IgD-negative memory B cell (primary cell): ENCODE results near the gene MOAP1. TPM values are rescaled to one million over a fixed set of nuclear protein-coding genes. Genes with fewer than 3 reads are reported as not detected.
"Not testable (repeated sequence)": the region's sequence is repeated elsewhere in the genome, so short reads cannot be mapped to it uniquely, and the experiment has no call there.

Experiments used
- H3K27ac Mint-ChIP-seq, 3 donors: one replicate each; pipeline ENCODE4 v1.8.0; 2020 to 2022; ENCODE audit warnings: mild to moderate bottlenecking in 3 of 3, mixed read lengths in 3 of 3, moderate library complexity in 1 of 3
- H3K27me3 Mint-ChIP-seq: one replicate; pipeline ENCODE4 v1.8.0; 2021; ENCODE audit warnings: mixed read lengths
- H3K36me3 Mint-ChIP-seq: one replicate; pipeline ENCODE4 v1.8.0; 2020; ENCODE audit warnings: mild to moderate bottlenecking, mixed read lengths
- H3K4me1 Mint-ChIP-seq, 3 donors: one replicate each; pipeline ENCODE4 v1.8.0; 2020 to 2022; ENCODE audit warnings: mixed read lengths in 3 of 3, mild to moderate bottlenecking in 1 of 3
- H3K4me3 Mint-ChIP-seq, 4 donors: one replicate each; pipeline ENCODE4 v1.8.0; 2020 to 2022; ENCODE audit warnings: mild to moderate bottlenecking in 4 of 4, mixed read lengths in 4 of 4, moderate library complexity in 3 of 4
- H3K9me3 Mint-ChIP-seq, 3 donors: one replicate each; pipeline ENCODE4 v1.8.0; 2020 to 2021; ENCODE audit warnings: mixed read lengths in 3 of 3, mild to moderate bottlenecking in 1 of 3
- polyA plus RNA-seq: library from polyadenylated mRNA; unstranded; fragments of 300-500 nt; fragmentation: Illumina TruSeq; gene quantifications from one replicate; pipeline ENCODE4 v1.2.3, GENCODE V29; 2021

MOAP1 gene
- polyA plus RNA-seq, 1 donor from 2014 or later, result 53.8 TPM

GRCh38 chr14:93206793-93207467 lies 22.2 kb upstream of the MOAP1 start, which contains the start of the genes GON7 and UBR7:
Gene GON7 (minus strand): TSS chr14:93207065. CDS start chr14:93207037, 28 bp downstream.
Gene UBR7 (plus strand): TSS chr14:93207256. CDS start chr14:93207292, 36 bp downstream.
- Mint-ChIP-seq H3K27me3 (no peaks in the 10 kb centered on the region), H3K36me3 (peaks cover 4% of the 10 kb centered on the region), H3K4me1 (peaks cover 42 to 45% (median 43%) of the 10 kb centered on the region in 3 donors), H3K27ac (peak within 1 kb of the TSS; percentile 94 to 98 (median 95)), H3K4me3 (peak within 1 kb of the TSS; percentile 96 to 100 (median 98)), H3K9me3 (no peaks in the 10 kb centered on the region)

DNA sequence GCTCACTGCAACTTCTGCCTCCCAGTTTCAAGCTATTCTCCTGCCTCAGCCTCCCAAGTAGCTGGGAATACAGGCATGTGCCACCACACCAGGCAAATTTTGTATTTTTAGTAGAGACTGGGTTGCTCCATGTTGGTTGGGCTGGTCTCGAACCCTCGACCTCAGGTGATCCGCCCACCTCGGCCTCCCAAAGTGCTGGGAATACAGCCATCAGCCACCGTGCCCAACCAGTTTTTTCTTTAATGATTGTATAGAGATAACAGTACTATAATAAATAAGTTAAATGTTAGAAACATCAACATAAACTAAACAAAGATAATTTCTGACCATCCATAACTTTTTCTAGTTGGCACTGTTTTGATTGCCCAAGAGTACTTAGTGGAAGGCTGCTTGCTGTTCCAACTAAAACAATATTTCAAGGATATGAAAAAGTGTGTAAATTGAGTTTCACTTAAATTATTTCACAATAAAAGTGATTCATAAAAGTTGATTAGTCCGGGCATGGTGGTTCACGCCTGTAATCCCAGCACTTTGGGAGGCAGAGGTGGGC lies 16.5 kb upstream of the MOAP1 start:
- no peak overlapping the region for H3K4me3 Mint-ChIP-seq
- no peaks in the 10 kb centered on the region for H3K27me3 Mint-ChIP-seq
- H3K9me3 Mint-ChIP-seq, result no peaks in the 10 kb centered on the region
- H3K4me1 Mint-ChIP-seq, result peaks cover 15 to 20% (median 18%) of the 10 kb centered on the region in 3 donors
- peak overlapping the region in 1 of 3 donors; percentile 16 for H3K27ac Mint-ChIP-seq
- no peaks in the 10 kb centered on the region for H3K36me3 Mint-ChIP-seq

DNA sequence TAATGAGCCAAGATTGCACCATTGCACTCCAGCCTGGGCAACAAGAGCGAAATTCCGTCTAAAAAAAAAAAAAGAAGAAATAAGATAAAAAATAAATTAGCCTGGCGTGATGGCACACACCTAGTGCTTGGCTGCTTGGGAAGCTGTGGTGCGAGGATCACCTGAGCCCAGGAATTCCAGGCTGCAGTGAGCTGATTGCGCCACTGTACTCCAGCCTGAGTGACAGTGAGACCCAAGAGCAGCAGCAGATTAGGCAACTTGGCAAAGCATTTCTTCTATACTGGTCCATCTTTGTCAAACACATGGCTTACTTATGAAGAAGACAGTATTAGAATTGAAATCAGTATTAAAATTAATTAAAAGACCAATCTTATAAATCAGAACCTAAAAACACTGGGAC lies 15.9 kb upstream of the MOAP1 start:
- Mint-ChIP-seq H3K9me3 (no peaks in the 10 kb centered on the region), H3K4me1 (peaks cover 9 to 15% (median 13%) of the 10 kb centered on the region in 3 donors), H3K27me3 (no peaks in the 10 kb centered on the region), H3K4me3 (no peak overlapping the region), H3K36me3 (no peaks in the 10 kb centered on the region), H3K27ac (no peak overlapping the region)

DNA sequence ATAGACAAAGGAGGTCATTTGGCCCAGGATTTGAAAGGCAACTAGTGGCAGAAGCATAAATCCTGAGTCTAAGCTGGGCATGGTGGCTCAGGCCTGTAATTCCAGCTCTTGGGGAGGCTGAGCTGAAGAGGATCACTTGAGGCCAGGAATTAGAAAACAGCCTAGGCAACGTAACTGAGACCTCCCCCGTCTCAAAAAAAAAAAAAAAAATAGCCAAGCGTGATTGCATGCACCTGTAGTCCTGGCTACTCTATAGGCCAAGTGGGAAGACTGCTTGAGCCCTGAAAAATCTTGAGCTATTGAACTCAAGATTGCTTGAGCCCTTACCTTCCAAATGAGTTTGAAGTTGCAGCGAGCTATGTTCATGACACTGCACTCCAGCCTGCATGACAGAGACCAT lies 14.3 kb upstream of the MOAP1 start:
- peaks cover 3% of the 10 kb centered on the region for H3K36me3 Mint-ChIP-seq
- peaks cover 1 to 3% (median 3%) of the 10 kb centered on the region in 3 donors for H3K4me1 Mint-ChIP-seq
- H3K27me3 Mint-ChIP-seq, result no peaks in the 10 kb centered on the region
- no peaks in the 10 kb centered on the region for H3K9me3 Mint-ChIP-seq
- H3K4me3 Mint-ChIP-seq, result no peak overlapping the region
- no peak overlapping the region for H3K27ac Mint-ChIP-seq

DNA sequence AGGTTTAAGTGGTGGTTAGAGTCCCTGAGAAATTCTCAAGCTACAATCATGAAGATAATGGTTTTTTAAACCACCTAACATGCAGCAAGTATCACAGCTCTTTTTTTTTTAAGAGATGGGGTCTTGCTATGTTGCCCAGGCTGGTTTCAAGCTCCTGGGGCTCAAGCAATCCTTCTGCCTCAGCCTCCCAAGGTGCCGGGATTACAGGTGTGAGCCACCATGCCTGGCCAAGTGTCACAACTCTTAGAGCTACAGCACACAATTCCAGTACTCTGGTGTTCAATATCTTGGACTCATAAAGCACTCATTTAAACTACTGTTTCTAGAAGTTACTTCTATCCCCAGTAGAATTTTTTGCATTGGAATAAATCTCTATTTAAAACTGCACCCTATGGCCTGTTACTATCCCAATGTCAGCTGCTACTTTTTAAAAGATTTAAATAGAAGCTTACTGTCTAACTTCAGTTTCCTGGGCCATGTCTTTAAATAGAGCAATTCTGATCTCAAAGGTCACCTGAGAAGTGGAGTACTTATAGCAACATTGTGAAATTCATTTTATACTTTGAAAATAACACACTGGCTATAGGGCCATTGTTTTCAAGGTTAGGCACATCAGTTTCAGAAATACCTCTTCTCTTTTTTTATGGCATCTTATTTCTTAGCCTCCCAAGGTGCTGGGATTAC lies 10.8 kb upstream of the MOAP1 start:
- H3K9me3 Mint-ChIP-seq, result no peaks in the 10 kb centered on the region
- H3K36me3 Mint-ChIP-seq, result peaks cover 4% of the 10 kb centered on the region
- H3K27ac Mint-ChIP-seq, result no peak overlapping the region
- H3K4me3 Mint-ChIP-seq, result no peak overlapping the region
- peaks cover 0 to 2% (median 0%) of the 10 kb centered on the region in 3 donors for H3K4me1 Mint-ChIP-seq
- no peaks in the 10 kb centered on the region for H3K27me3 Mint-ChIP-seq

- Mint-ChIP-seq H3K9me3 (no peaks in the 10 kb centered on the region), H3K36me3 (no peaks in the 10 kb centered on the region), H3K4me1 (peaks cover 21 to 33% (median 29%) of the 10 kb centered on the region in 3 donors), H3K27ac (peak overlapping the region in 2 of 3 donors; percentile 93 to 97), H3K4me3 (peak overlapping the region in 1 of 4 donors; percentile 93), H3K27me3 (no peaks in the 10 kb centered on the region)
Measured at GRCh38 chr14:93186956-93187355, 2.3 kb upstream of the MOAP1 start.

DNA sequence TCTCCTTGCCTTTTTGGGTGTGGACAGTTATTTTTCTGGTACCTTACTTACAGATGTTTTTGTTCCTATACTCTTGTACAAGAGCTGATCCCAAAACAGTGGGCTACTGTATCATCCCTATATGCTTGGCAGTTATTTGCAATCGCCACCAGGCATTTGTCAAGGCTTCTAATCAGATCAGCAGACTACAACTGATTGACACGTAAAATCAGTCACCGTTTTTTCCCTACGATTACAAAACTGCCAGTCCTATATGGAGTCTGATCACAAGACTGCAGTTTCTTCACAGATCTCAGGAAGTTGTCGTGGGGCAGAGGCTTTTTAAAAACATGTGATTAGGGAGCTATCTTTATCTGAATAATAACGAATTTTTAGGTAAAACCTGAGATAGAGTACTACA lies 1.8 kb upstream of the MOAP1 start:
- H3K27me3 Mint-ChIP-seq, result no peaks in the 10 kb centered on the region
- peak overlapping the region in 3 of 4 donors; percentile 39 to 93 (median 43) for H3K4me3 Mint-ChIP-seq
- no peaks in the 10 kb centered on the region for H3K36me3 Mint-ChIP-seq
- peaks cover 24 to 35% (median 29%) of the 10 kb centered on the region in 3 donors for H3K4me1 Mint-ChIP-seq
- H3K9me3 Mint-ChIP-seq, result no peaks in the 10 kb centered on the region
- H3K27ac Mint-ChIP-seq, result peak overlapping the region; percentile 71 to 97 (median 93)

DNA sequence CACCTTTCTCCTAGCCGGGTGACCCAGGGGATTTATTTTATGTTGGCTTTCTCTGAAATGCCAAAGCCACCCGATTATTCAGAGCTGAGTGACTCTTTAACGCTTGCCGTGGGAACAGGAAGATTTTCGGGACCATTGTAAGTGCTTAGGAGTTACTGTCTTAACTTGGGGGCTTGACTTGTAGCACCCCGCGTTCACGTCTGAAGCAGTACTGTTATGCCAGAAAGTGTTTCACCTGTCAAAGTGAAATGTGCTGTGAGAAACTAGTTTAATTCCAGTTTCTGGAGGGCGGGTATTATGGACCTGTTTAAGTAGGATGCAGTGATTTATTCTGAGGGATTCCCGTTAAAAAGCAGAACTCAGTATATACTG lies 638 bp upstream of the MOAP1 start:
- Mint-ChIP-seq H3K27me3 (no peaks in the 10 kb centered on the region), H3K27ac (peak overlapping the region; percentile 93 to 97 (median 97)), H3K36me3 (no peaks in the 10 kb centered on the region), H3K4me3 (peak overlapping the region; percentile 93 to 97 (median 94)), H3K9me3 (no peaks in the 10 kb centered on the region), H3K4me1 (peaks cover 24 to 33% (median 29%) of the 10 kb centered on the region in 3 donors)

- Mint-ChIP-seq H3K27me3 (no peaks in the 10 kb centered on the region), H3K4me3 (peak overlapping the region; percentile 86 to 93 (median 90)), H3K9me3 (no peaks in the 10 kb centered on the region), H3K36me3 (no peaks in the 10 kb centered on the region), H3K4me1 (peaks cover 21 to 30% (median 24%) of the 10 kb centered on the region in 3 donors), H3K27ac (peak overlapping the region; percentile 80 to 97 (median 93))
Measured at GRCh38 chr14:93183596-93184317, 940 bp downstream of the MOAP1 start.

- Mint-ChIP-seq H3K4me1 (no peaks in the 10 kb centered on the region), H3K27me3 (no peaks in the 10 kb centered on the region), H3K4me3 (no peak overlapping the region), H3K27ac (no peak overlapping the region), H3K36me3 (no peaks in the 10 kb centered on the region), H3K9me3 (no peaks in the 10 kb centered on the region)
Measured at GRCh38 chr14:93175492-93175891, 9.2 kb downstream of the MOAP1 start.

DNA sequence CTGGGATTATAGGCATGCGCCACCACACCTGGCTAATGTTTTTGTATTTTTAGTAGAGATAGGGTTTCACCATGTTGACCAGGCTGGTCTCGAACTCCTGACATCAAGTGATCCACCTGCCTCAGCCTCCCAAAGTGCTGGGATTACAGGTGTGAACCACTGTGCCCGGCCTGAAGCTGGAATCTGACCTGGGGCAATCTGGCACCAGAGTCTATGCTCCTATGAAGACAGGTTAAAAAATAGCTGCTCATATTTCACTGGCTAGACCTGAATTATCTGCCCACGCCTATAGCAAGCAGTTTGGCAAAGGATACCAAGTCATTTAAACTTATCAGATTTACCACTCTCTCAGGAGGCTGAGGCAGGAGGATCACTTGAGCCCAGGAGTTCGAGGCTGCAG lies 10.0 kb downstream of the MOAP1 start:
- not testable (repeated sequence) for H3K9me3 Mint-ChIP-seq, H3K4me1 Mint-ChIP-seq, H3K27me3 Mint-ChIP-seq, H3K27ac Mint-ChIP-seq, H3K36me3 Mint-ChIP-seq, H3K4me3 Mint-ChIP-seq

DNA sequence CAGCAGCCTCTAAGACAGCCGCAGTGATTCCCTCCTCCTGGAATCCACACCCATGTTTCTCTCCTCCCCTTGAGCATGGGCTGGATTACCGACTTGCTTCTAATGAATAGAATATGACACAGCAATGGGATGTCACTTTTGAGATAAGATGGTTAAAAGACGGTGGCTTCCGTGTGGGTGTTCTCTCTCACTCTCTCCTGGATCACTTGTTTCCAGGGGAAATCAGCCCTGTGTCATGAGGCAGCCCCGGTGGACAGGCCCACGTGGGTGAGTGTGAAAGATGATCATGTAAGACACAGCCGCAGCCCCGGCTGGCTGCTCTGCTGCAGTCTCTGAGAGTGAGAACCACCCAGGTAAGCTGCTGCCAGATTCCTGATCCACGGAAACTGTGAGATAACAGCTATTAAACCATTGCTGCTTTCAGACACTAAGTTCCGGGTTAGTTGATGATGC lies 10.7 kb downstream of the MOAP1 start:
- Mint-ChIP-seq H3K27ac (no peak overlapping the region), H3K27me3 (no peaks in the 10 kb centered on the region), H3K36me3 (no peaks in the 10 kb centered on the region), H3K4me3 (no peak overlapping the region), H3K9me3 (no peaks in the 10 kb centered on the region), H3K4me1 (no peaks in the 10 kb centered on the region)

DNA sequence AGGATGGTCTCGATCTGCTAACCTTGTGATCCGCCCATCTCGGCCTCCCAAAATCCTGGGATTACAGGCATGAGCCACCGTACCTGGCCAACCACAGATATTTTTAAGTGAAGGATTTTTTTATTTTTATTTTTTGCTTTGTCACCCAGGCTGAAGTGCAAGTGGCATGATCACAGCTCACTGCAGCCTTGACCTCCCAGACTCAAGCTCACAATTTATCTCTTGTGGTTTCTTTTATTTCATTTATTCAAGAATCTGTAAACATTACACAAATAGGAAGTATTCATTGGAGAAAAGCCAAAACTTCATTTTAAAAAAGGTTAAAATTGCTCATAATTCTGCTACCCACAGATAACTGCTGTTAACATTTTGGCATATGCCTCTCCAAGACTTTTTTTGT lies 13.3 kb downstream of the MOAP1 start:
- no peaks in the 10 kb centered on the region for H3K9me3 Mint-ChIP-seq
- H3K36me3 Mint-ChIP-seq, result no peaks in the 10 kb centered on the region
- no peak overlapping the region for H3K27ac Mint-ChIP-seq
- no peaks in the 10 kb centered on the region for H3K4me1 Mint-ChIP-seq
- no peaks in the 10 kb centered on the region for H3K27me3 Mint-ChIP-seq
- H3K4me3 Mint-ChIP-seq, result no peak overlapping the region

GRCh38 chr14:93170141-93170540 lies 14.6 kb downstream of the MOAP1 start:
- not testable (repeated sequence) for H3K27me3 Mint-ChIP-seq

DNA sequence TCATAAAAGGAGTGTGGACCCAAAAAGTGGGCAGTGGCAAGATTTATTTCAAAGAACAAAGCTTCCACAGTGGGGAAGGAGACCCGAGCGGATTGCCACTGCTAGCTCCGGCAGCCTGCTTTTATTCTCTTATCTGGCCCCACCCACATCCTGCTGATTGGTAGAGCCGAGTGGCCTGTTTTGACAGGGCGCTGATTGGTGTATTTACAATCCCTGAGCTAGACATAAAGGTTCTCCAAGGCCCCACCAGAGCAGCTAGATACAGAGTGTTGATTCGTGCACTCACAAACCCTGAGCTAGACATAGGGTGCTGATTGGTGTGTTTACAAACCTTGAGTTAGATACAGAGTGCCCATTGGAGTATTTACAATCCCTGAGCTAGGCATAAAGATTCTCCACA lies 15.1 kb downstream of the MOAP1 start:
- H3K27me3 Mint-ChIP-seq, H3K9me3 Mint-ChIP-seq, H3K36me3 Mint-ChIP-seq, H3K4me3 Mint-ChIP-seq, H3K4me1 Mint-ChIP-seq: not testable (repeated sequence)
- H3K27ac Mint-ChIP-seq, result peak overlapping the region in 1 of 3 donors; percentile 13

More at GRCh38 chr14:93170141-93170540, 14.6 kb downstream of the MOAP1 start:
- H3K9me3 Mint-ChIP-seq, H3K4me1 Mint-ChIP-seq, H3K4me3 Mint-ChIP-seq, H3K36me3 Mint-ChIP-seq, H3K27ac Mint-ChIP-seq: not testable (repeated sequence)
